Trophoblast cell (in vitro differentiated cells and primary cell): ENCODE results near the gene PROSER3.

ENCODE experiments used
- DNase-seq, 2 donors: peaks; one replicate each; pipeline ENCODE4 v3.0.0-alpha.2; 2016
- H2AFZ ChIP-seq: 2 replicates; pipeline ENCODE4 v1.6.1; 2013; ENCODE audit warnings: low read length, moderate library complexity, mild to moderate bottlenecking; ENCODE audit not compliant: insufficient read depth, poor library complexity
- H2AK5ac ChIP-seq: 2 replicates; pipeline ENCODE4 v1.6.1; 2013; ENCODE audit warnings: mild to moderate bottlenecking, low read length
- H2BK120ac ChIP-seq: 2 replicates; pipeline ENCODE4 v1.6.1; 2013; ENCODE audit warnings: low read length, mild to moderate bottlenecking, moderate library complexity; ENCODE audit not compliant: insufficient read depth, poor library complexity
- H2BK12ac ChIP-seq: 2 replicates; pipeline ENCODE4 v1.6.1; 2013; ENCODE audit warnings: mild to moderate bottlenecking, low read length, moderate library complexity
- H2BK5ac ChIP-seq: 2 replicates; pipeline ENCODE4 v1.6.1; 2013; ENCODE audit warnings: low read length, low read depth, moderate library complexity, mild to moderate bottlenecking; ENCODE audit not compliant: poor library complexity
- H3K14ac ChIP-seq: 2 replicates; pipeline ENCODE4 v1.6.1; 2013; ENCODE audit warnings: mild to moderate bottlenecking, low read length
- H3K18ac ChIP-seq: 2 replicates; pipeline ENCODE4 v1.6.1; 2013; ENCODE audit warnings: mild to moderate bottlenecking, low read length
- H3K23ac ChIP-seq: 2 replicates; pipeline ENCODE4 v1.6.1; 2013; ENCODE audit warnings: low read length
- H3K27ac ChIP-seq: 2 replicates; pipeline ENCODE4 v1.5.1; 2013; ENCODE audit warnings: low read depth, mild to moderate bottlenecking, inconsistent platforms, low read length, moderate library complexity
- H3K27me3 ChIP-seq: 2 replicates; pipeline ENCODE4 v1.6.1; 2013; ENCODE audit warnings: inconsistent platforms, mild to moderate bottlenecking, low read length, moderate library complexity; ENCODE audit not compliant: insufficient read depth
- H3K36me3 ChIP-seq, 2 experiments: 1 replicate in 1 of 2; 2 replicates in 1 of 2; pipeline ENCODE4 v1.6.1; 2013; ENCODE audit warnings: low read length in 2 of 2, mild to moderate bottlenecking in 2 of 2, moderate library complexity in 1 of 2; ENCODE audit not compliant: insufficient read depth in 2 of 2, control insufficient read depth in 1 of 2
- H3K4ac ChIP-seq: 2 replicates; pipeline ENCODE4 v1.6.1; 2013; ENCODE audit warnings: low read depth, mild to moderate bottlenecking, low read length, moderate library complexity
- H3K4me1 ChIP-seq, 2 experiments: 1 replicate in 1 of 2; 2 replicates in 1 of 2; pipeline ENCODE4 v1.6.1; 2013; ENCODE audit warnings: low read length in 2 of 2, mild to moderate bottlenecking in 2 of 2, moderate library complexity in 1 of 2; ENCODE audit not compliant: insufficient read depth in 2 of 2, control insufficient read depth in 1 of 2
- H3K4me2 ChIP-seq: 2 replicates; pipeline ENCODE4 v1.6.1; 2013; ENCODE audit warnings: inconsistent platforms, mild to moderate bottlenecking, low read length, moderate library complexity
- H3K4me3 ChIP-seq: 2 replicates; pipeline ENCODE4 v1.5.1; 2013; ENCODE audit warnings: mild to moderate bottlenecking, low read depth, low read length, inconsistent platforms
- H3K79me1 ChIP-seq: one replicate; pipeline ENCODE4 v1.6.1; 2013; ENCODE audit warnings: low read length
- H3K79me2 ChIP-seq: 2 replicates; pipeline ENCODE4 v1.6.1; 2013; ENCODE audit warnings: low read length, mild to moderate bottlenecking; ENCODE audit not compliant: control insufficient read depth, insufficient read depth, poor library complexity
- H3K9ac ChIP-seq: 2 replicates; pipeline ENCODE4 v1.6.1; 2013; ENCODE audit warnings: mild to moderate bottlenecking, low read length
- H3K9me3 ChIP-seq: 2 replicates; pipeline ENCODE4 v1.6.1; 2013; ENCODE audit warnings: low read depth, mild to moderate bottlenecking, control low read depth, inconsistent platforms, low read length; ENCODE audit not compliant: insufficient read depth
- H4K12ac ChIP-seq: 2 replicates; pipeline ENCODE4 v1.6.1; 2013; ENCODE audit warnings: low read depth, mild to moderate bottlenecking, low read length, moderate library complexity
- H4K8ac ChIP-seq: 2 replicates; pipeline ENCODE4 v1.6.1; 2013; ENCODE audit warnings: low read depth, mild to moderate bottlenecking, low read length, moderate library complexity
- H4K91ac ChIP-seq: one replicate; pipeline ENCODE4 v1.6.1; 2013; ENCODE audit warnings: low read depth, mild to moderate bottlenecking, low read length, moderate library complexity
- WGBS: extraction: QIAGEN DNeasy Blood & Tissue Kit; methylation state at CpG from one replicate; pipeline ENCODE4 v1.1.7; 2013; ENCODE audit warnings: missing lambda C conversion rate; ENCODE audit not compliant: insufficient read length, insufficient coverage; ENCODE audit errors: extremely low coverage; 5-methylcytosine and 5-hydroxymethylcytosine counted together

Gene PROSER3

GRCh38 chr19:35754370-35755130 is 3.4 kb upstream of the PROSER3 start:
- Histone ChIP-seq H2BK5ac (no peak overlapping the region), H4K12ac (no peak overlapping the region), H3K4me1 (peaks cover 33 to 34% of the 10 kb centered on the region in 2 experiments), H3K79me2 (peaks cover 8% of the 10 kb centered on the region), H3K79me1 (peaks cover 30% of the 10 kb centered on the region), H3K4me3 (no peak overlapping the region), H3K27ac (peak overlapping the region; percentile 25), H4K8ac (no peak overlapping the region), H3K9ac (no peak overlapping the region), H3K14ac (no peak overlapping the region), H2AFZ (no peak overlapping the region), H2BK12ac (no peak overlapping the region), H2BK120ac (no peak overlapping the region), H3K9me3 (peaks cover 4% of the 10 kb centered on the region), H4K91ac (peak overlapping the region; percentile 23), H3K18ac (no peak overlapping the region), H2AK5ac (no peak overlapping the region), H3K27me3 (no peaks in the 10 kb centered on the region), H3K4ac (no peak overlapping the region), H3K4me2 (no peak overlapping the region), H3K23ac (no peak overlapping the region), H3K36me3 (peaks cover 33 to 37% of the 10 kb centered on the region in 2 experiments)
- WGBS = no CpG with 5 or more reads among the region's 13 CpGs
- DNase-seq = no peak

- no peak overlapping the region for H2AK5ac ChIP-seq
- peak overlapping the region; percentile 93 for H3K27ac ChIP-seq
- peak overlapping the region; percentile 18 for H3K18ac ChIP-seq
- peak overlapping the region; percentile 91 for H4K91ac ChIP-seq
- no peak overlapping the region for H2AFZ ChIP-seq
- H3K14ac ChIP-seq = peak overlapping the region; percentile 59
- WGBS = no CpG with 5 or more reads among the region's 17 CpGs
- peaks cover 4% of the 10 kb centered on the region for H3K9me3 ChIP-seq
- H3K4me1 ChIP-seq = peaks cover 29 to 30% of the 10 kb centered on the region in 2 experiments
- no peak overlapping the region for H3K4ac ChIP-seq
- peak overlapping the region; percentile 47 for H2BK12ac ChIP-seq
- peaks cover 36 to 38% of the 10 kb centered on the region in 2 experiments for H3K36me3 ChIP-seq
- H3K4me2 ChIP-seq = peak overlapping the region; percentile 57
- peaks cover 6% of the 10 kb centered on the region for H3K79me2 ChIP-seq
- no peak overlapping the region for H3K23ac ChIP-seq
- peaks cover 27% of the 10 kb centered on the region for H3K79me1 ChIP-seq
- no peaks in the 10 kb centered on the region for H3K27me3 ChIP-seq
- no peak overlapping the region for H3K9ac ChIP-seq
- H2BK5ac ChIP-seq = peak overlapping the region; percentile 68
- H2BK120ac ChIP-seq = peak overlapping the region; percentile 88
- peak overlapping the region; percentile 67 for H4K8ac ChIP-seq
- H4K12ac ChIP-seq = peak overlapping the region; percentile 21
- H3K4me3 ChIP-seq = no peak overlapping the region
- no peak for DNase-seq
These were observed 2.8 kb upstream of the PROSER3 start for GRCh38 chr19:35755131-35755549.

GRCh38 chr19:35755550-35756376 is 2.2 kb upstream of the PROSER3 start:
- peak overlapping the region; percentile 86 for H3K14ac ChIP-seq
- H4K12ac ChIP-seq = peak overlapping the region; percentile 22
- H3K9ac ChIP-seq = no peak overlapping the region
- H4K8ac ChIP-seq = peak overlapping the region; percentile 67
- no peak overlapping the region for H3K4me3 ChIP-seq
- peak overlapping the region; percentile 51 for H3K18ac ChIP-seq
- H3K27me3 ChIP-seq = no peaks in the 10 kb centered on the region
- peak overlapping the region; percentile 78 for H2BK12ac ChIP-seq
- H3K79me1 ChIP-seq = peaks cover 27% of the 10 kb centered on the region
- DNase-seq = peak; percentile 14 to 34
- H3K36me3 ChIP-seq = peaks cover 37 to 39% of the 10 kb centered on the region in 2 experiments
- H2BK5ac ChIP-seq = peak overlapping the region; percentile 68
- peak overlapping the region; percentile 88 for H2BK120ac ChIP-seq
- peak overlapping the region; percentile 93 for H3K27ac ChIP-seq
- no peak overlapping the region for H3K23ac ChIP-seq
- H2AFZ ChIP-seq = no peak overlapping the region
- peak overlapping the region; percentile 68 for H3K4ac ChIP-seq
- H3K4me2 ChIP-seq = peak overlapping the region; percentile 57
- peak overlapping the region; percentile 49 for H2AK5ac ChIP-seq
- peaks cover 4% of the 10 kb centered on the region for H3K9me3 ChIP-seq
- H3K4me1 ChIP-seq = peaks cover 29 to 31% of the 10 kb centered on the region in 2 experiments
- no CpG with 5 or more reads among the region's 74 CpGs for WGBS
- H4K91ac ChIP-seq = peak overlapping the region; percentile 91
- H3K79me2 ChIP-seq = peaks cover 6% of the 10 kb centered on the region

GRCh38 chr19:35756377-35757230 is 1.4 kb upstream of the PROSER3 start, which contains the start of gene HSPB6:
Gene HSPB6 (minus strand): TSS chr19:35757029. CDS start chr19:35757008, 21 bp downstream.
- Histone ChIP-seq H3K4me3 (no peak within 1 kb of the TSS), H3K14ac (peak within 1 kb of the TSS; percentile 86), H2BK5ac (peak within 1 kb of the TSS; percentile 88), H3K18ac (peak within 1 kb of the TSS; percentile 85), H3K79me1 (peaks cover 27% of the 10 kb centered on the region), H3K4me1 (peaks cover 29 to 31% of the 10 kb centered on the region in 2 experiments), H3K9ac (peak within 1 kb of the TSS; percentile 64), H3K36me3 (peaks cover 41 to 42% of the 10 kb centered on the region in 2 experiments), H2AFZ (peak within 1 kb of the TSS; percentile 58), H4K12ac (peak within 1 kb of the TSS; percentile 84), H2AK5ac (peak within 1 kb of the TSS; percentile 91), H4K8ac (peak within 1 kb of the TSS; percentile 87), H3K23ac (no peak within 1 kb of the TSS), H3K79me2 (peaks cover 6% of the 10 kb centered on the region), H3K27ac (peak within 1 kb of the TSS; percentile 93), H3K4ac (peak within 1 kb of the TSS; percentile 71), H3K27me3 (no peaks in the 10 kb centered on the region), H4K91ac (peak within 1 kb of the TSS; percentile 91), H3K9me3 (peaks cover 4% of the 10 kb centered on the region), H2BK120ac (peak within 1 kb of the TSS; percentile 93), H3K4me2 (peak within 1 kb of the TSS; percentile 69), H2BK12ac (peak within 1 kb of the TSS; percentile 83)
- WGBS = no CpG with 5 or more reads among the region's 52 CpGs
- no peak for DNase-seq
